ENCODE data around the gene C3orf20.

The C3orf20 gene

GRCh38 chr3:14768881-14769280, 93.9 kb downstream of the C3orf20 start:
- H3K9ac ChIP-seq = no peak overlapping the region
- H3K4me2 ChIP-seq (ENCODE audit: low read length) = no peak overlapping the region
- H3K36me3 ChIP-seq (ENCODE audit: control insufficient read depth, insufficient read depth, low read length) = no peaks in the 10 kb centered on the region
- no peak overlapping the region for H3K27ac ChIP-seq
- no peaks in the 10 kb centered on the region for H3K4me1 ChIP-seq
- no peak overlapping the region for H3K4me3 ChIP-seq (ENCODE audit: low read depth, low read length)
- no peak overlapping the region for H2AFZ ChIP-seq
- TF ChIP-seq, protein P1, sequence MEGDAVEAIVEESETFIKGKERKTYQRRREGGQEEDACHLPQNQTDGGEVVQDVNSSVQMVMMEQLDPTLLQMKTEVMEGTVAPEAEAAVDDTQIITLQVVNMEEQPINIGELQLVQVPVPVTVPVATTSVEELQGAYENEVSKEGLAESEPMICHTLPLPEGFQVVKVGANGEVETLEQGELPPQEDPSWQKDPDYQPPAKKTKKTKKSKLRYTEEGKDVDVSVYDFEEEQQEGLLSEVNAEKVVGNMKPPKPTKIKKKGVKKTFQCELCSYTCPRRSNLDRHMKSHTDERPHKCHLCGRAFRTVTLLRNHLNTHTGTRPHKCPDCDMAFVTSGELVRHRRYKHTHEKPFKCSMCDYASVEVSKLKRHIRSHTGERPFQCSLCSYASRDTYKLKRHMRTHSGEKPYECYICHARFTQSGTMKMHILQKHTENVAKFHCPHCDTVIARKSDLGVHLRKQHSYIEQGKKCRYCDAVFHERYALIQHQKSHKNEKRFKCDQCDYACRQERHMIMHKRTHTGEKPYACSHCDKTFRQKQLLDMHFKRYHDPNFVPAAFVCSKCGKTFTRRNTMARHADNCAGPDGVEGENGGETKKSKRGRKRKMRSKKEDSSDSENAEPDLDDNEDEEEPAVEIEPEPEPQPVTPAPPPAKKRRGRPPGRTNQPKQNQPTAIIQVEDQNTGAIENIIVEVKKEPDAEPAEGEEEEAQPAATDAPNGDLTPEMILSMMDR (IDR thresholded peaks at IDR 0.05) = no peak
- no peaks in the 10 kb centered on the region for H3K79me2 ChIP-seq
- H3K27me3 ChIP-seq (ENCODE audit: control insufficient read depth, insufficient read depth, low read length) = no peaks in the 10 kb centered on the region
- H3K9me3 ChIP-seq (ENCODE audit: control insufficient read depth, low read length) = no peaks in the 10 kb centered on the region

DNA sequence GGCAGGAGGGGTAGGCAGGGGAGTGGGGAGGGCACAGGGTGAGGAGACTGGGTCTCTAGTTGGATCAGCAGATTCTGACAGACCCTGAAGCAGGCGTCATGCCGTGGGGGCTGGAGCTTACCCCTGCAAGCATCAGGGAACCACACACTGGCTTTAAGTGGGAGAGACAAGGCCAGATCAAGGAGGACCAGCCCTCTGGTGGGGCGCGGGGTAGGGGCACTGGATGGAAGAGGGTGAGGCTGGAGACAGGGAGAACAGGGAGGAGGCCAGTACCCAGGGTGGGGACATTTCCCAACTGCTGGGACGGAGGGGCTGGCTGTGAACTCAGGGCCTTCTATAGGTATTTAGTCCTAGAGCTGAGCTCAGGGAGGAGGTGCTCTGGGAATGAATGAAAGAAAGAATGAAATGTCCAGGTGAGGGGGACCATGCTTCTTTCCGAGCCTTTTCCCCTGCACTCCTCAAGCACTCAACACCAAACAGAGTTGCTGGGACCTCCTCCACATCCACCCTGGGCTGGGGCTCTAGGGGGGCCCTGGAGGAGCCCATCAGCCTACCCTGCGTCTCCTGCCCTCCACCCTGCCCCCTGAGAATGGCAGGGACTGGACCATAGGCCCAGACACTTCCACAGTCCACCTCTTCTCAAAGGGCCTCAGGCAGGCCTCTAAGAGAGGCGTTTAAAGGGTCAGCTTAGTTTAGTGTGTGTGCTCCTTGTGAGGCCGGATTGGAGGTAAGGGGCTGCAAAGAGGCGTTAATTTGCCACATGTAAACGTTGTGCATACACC, 94.8 kb downstream of the C3orf20 start:
- H2AFZ ChIP-seq = no peak overlapping the region
- no peaks in the 10 kb centered on the region for H3K27me3 ChIP-seq (ENCODE audit: control insufficient read depth, insufficient read depth, low read length)

DNA sequence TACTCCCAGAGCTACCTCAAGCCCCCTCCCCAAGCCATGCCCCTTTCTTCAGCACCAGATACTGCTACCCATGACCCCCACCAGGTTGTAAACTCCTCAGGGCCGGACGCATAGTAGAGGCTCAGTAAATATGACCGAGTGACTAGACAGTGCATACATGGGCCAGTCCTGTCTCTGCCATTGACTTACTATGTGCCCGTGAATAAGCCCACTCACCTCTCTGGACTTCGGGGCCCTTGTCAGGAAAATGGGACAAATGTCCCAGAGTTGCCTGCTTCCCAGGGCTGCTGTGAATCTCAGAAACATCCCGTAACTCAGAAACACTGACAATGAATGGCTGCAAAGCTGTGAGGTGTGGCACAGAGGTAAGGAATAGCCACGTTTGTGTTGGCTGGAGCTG, 95.7 kb downstream of the C3orf20 start:
- no peak overlapping the region for H3K4me3 ChIP-seq (ENCODE audit: low read depth, low read length)
- H2AFZ ChIP-seq = no peak overlapping the region
- TF ChIP-seq, protein P1 (IDR thresholded peaks at IDR 0.05) = no peak
- no peaks in the 10 kb centered on the region for H3K79me2 ChIP-seq
- no peak overlapping the region for H3K27ac ChIP-seq
- no peaks in the 10 kb centered on the region for H3K4me1 ChIP-seq
- no peaks in the 10 kb centered on the region for H3K9me3 ChIP-seq (ENCODE audit: control insufficient read depth, low read length)
- H3K27me3 ChIP-seq (ENCODE audit: control insufficient read depth, insufficient read depth, low read length) = no peaks in the 10 kb centered on the region
- H3K36me3 ChIP-seq (ENCODE audit: control insufficient read depth, insufficient read depth, low read length) = no peaks in the 10 kb centered on the region
- H3K9ac ChIP-seq = no peak overlapping the region
- H3K4me2 ChIP-seq (ENCODE audit: low read length) = no peak overlapping the region

More for the DNA sequence above, 94.8 kb downstream of the C3orf20 start:
- Histone ChIP-seq H3K4me3 (ENCODE audit: low read depth, low read length) (no peak overlapping the region), H3K9me3 (ENCODE audit: control insufficient read depth, low read length) (no peaks in the 10 kb centered on the region), H3K36me3 (ENCODE audit: control insufficient read depth, insufficient read depth, low read length) (no peaks in the 10 kb centered on the region), H3K9ac (no peak overlapping the region), H3K27ac (no peak overlapping the region), H3K4me2 (ENCODE audit: low read length) (no peak overlapping the region), H3K4me1 (no peaks in the 10 kb centered on the region), H3K79me2 (no peaks in the 10 kb centered on the region)
- TF ChIP-seq, protein P1 (IDR thresholded peaks at IDR 0.05) = no peak

GRCh38 chr3:14771593-14772497, 96.9 kb downstream of the C3orf20 start:
- Histone ChIP-seq H3K79me2 (no peaks in the 10 kb centered on the region), H3K27ac (no peak overlapping the region), H3K4me3 (ENCODE audit: low read depth, low read length) (no peak overlapping the region), H3K27me3 (ENCODE audit: control insufficient read depth, insufficient read depth, low read length) (no peaks in the 10 kb centered on the region), H3K4me2 (ENCODE audit: low read length) (no peak overlapping the region), H2AFZ (no peak overlapping the region), H3K9me3 (ENCODE audit: control insufficient read depth, low read length) (no peaks in the 10 kb centered on the region), H3K9ac (no peak overlapping the region), H3K4me1 (no peaks in the 10 kb centered on the region), H3K36me3 (ENCODE audit: control insufficient read depth, insufficient read depth, low read length) (no peaks in the 10 kb centered on the region)
- TF ChIP-seq, protein P1 (IDR thresholded peaks at IDR 0.05) = no peak

Measured in parathyroid adenoma (tissue), 2 donors.